HAP-1 (cell line): ENCODE results near the gene SMG1.
A peak's percentile ranks its signal among the peaks of the same experiment; 100 is the strongest.
"Not testable (repeated sequence)": the region's sequence is repeated elsewhere in the genome, so short reads cannot be mapped to it uniquely, and the experiment has no call there.

ENCODE experiments used
- DNase-seq, 2 experiments: peaks; one replicate each; pipeline ENCODE4 v3.0.0-alpha.2; 2016 to 2020; ENCODE audit warnings: low spot score in 2 of 2
- H3K27me3 ChIP-seq: fragments of 250-450 bp; sonication (Bioruptor Pico); 2 replicates; pipeline ENCODE4 v1.5.1; 2020; ENCODE audit warnings: low read depth, mild to moderate bottlenecking, moderate library complexity
- H3K36me3 ChIP-seq: fragments of 250-450 bp; sonication (Bioruptor Pico); replicated peaks from 2 replicates; pipeline ENCODE4 v1.5.1; 2020; ENCODE audit warnings: mild to moderate bottlenecking
- H3K4me1 ChIP-seq: fragments of 250-450 bp; sonication (Bioruptor Pico); 2 replicates; pipeline ENCODE4 v1.5.1; 2020; ENCODE audit warnings: mild to moderate bottlenecking
- H3K4me3 ChIP-seq: fragments of 250-450 bp; sonication (Bioruptor Pico); 2 replicates; pipeline ENCODE4 v1.5.1; 2020; ENCODE audit warnings: mild to moderate bottlenecking, moderate library complexity
- H3K9me3 ChIP-seq: fragments of 250-450 bp; sonication (Bioruptor Pico); 2 replicates; pipeline ENCODE4 v1.5.1; 2020; ENCODE audit warnings: mild to moderate bottlenecking, moderate library complexity
- in situ Hi-C: fragments of 300-500 bp; cut with MboI; formaldehyde crosslinking; loops from 3 replicates; pipeline ENCODE4 v1.14.3; 2020; ENCODE audit warnings: low sequenced_read_pairs, inconsistent platforms, mixed read lengths

SMG1 gene

GRCh38 chr16:18792836-18793433, 133.3 kb downstream of the SMG1 start:
- Histone ChIP-seq H3K9me3 (no peaks in the 10 kb centered on the region; the same call in 1 of the 2 replicates), H3K4me3 (no peak overlapping the region), H3K27me3 (no peaks in the 10 kb centered on the region), H3K4me1 (peaks cover 3% of the 10 kb centered on the region), H3K36me3 (peaks cover 86% of the 10 kb centered on the region)
- DNase-seq, result no peak
- in situ Hi-C loops, result no loop called here

GRCh38 chr16:18789850-18790706, 136.1 kb downstream of the SMG1 start, which contains the start of gene RPS15A:
RPS15A (minus strand) TSS chr16:18790334; CDS start chr16:18789113, 1,221 bp downstream.
- DNase-seq, result peak; percentile 97
- Histone ChIP-seq H3K9me3 (no peaks in the 10 kb centered on the region; the same call in 1 of the 2 replicates), H3K4me1 (peaks cover 27% of the 10 kb centered on the region), H3K4me3 (peak within 1 kb of the TSS; percentile 95), H3K27me3 (no peaks in the 10 kb centered on the region), H3K36me3 (peaks cover 89% of the 10 kb centered on the region)
- in situ Hi-C loops, result no loop called here

GRCh38 chr16:18789515-18789849, 136.7 kb downstream of the SMG1 start:
- peaks cover 89% of the 10 kb centered on the region for H3K36me3 ChIP-seq
- no peak for DNase-seq
- peak overlapping the region; percentile 95 for H3K4me3 ChIP-seq
- peaks cover 27% of the 10 kb centered on the region for H3K4me1 ChIP-seq
- in situ Hi-C loops, result no loop called here
- H3K27me3 ChIP-seq, result no peaks in the 10 kb centered on the region
- no peaks in the 10 kb centered on the region; the same call in 1 of the 2 replicates for H3K9me3 ChIP-seq

- Histone ChIP-seq H3K9me3 (no peaks in the 10 kb centered on the region; the same call in 1 of the 2 replicates), H3K4me3 (peak overlapping the region; percentile 95), H3K36me3 (peaks cover 89% of the 10 kb centered on the region), H3K27me3 (no peaks in the 10 kb centered on the region), H3K4me1 (peaks cover 27% of the 10 kb centered on the region)
- in situ Hi-C loops, result no loop called here
- DNase-seq, result no peak
These were observed 137.2 kb downstream of the SMG1 start for GRCh38 chr16:18788828-18789514.

GRCh38 chr16:18784917-18785623, 141.1 kb downstream of the SMG1 start:
- in situ Hi-C loops, result no loop called here

GRCh38 chr16:18783430-18784341, 142.5 kb downstream of the SMG1 start:
- H3K36me3 ChIP-seq, result peaks cover 65% of the 10 kb centered on the region
- H3K9me3 ChIP-seq, result no peaks in the 10 kb centered on the region
- no peaks in the 10 kb centered on the region for H3K27me3 ChIP-seq
- H3K4me1 ChIP-seq, result peaks cover 27% of the 10 kb centered on the region
- in situ Hi-C loops, result no loop called here
- DNase-seq, result no peak
- no peak overlapping the region for H3K4me3 ChIP-seq

More at GRCh38 chr16:18784917-18785623, 141.1 kb downstream of the SMG1 start:
- Histone ChIP-seq H3K27me3 (no peaks in the 10 kb centered on the region), H3K4me1 (peaks cover 27% of the 10 kb centered on the region), H3K4me3 (no peak overlapping the region), H3K36me3 (peaks cover 78% of the 10 kb centered on the region), H3K9me3 (no peaks in the 10 kb centered on the region)
- no peak for DNase-seq

GRCh38 chr16:18782697-18783429, 143.3 kb downstream of the SMG1 start:
- no peak for DNase-seq
- in situ Hi-C loops, result no loop called here
- Histone ChIP-seq H3K27me3 (no peaks in the 10 kb centered on the region), H3K4me1 (peaks cover 24% of the 10 kb centered on the region), H3K4me3 (no peak overlapping the region), H3K36me3 (peaks cover 58% of the 10 kb centered on the region), H3K9me3 (no peaks in the 10 kb centered on the region)

- DNase-seq, H3K9me3 ChIP-seq, in situ Hi-C loops, H3K4me3 ChIP-seq, H3K27me3 ChIP-seq: not testable (repeated sequence)
- H3K4me1 ChIP-seq, result peaks cover 17% of the 10 kb centered on the region
- H3K36me3 ChIP-seq, result peaks cover 50% of the 10 kb centered on the region
These were observed 145.0 kb downstream of the SMG1 start for GRCh38 chr16:18781232-18781631.

GRCh38 chr16:18780460-18781026, 145.7 kb downstream of the SMG1 start:
- Histone ChIP-seq H3K36me3 (peaks cover 43% of the 10 kb centered on the region), H3K4me1 (peaks cover 13% of the 10 kb centered on the region)
- in situ Hi-C loops, result not testable (repeated sequence)

GRCh38 chr16:18777664-18778063, 148.5 kb downstream of the SMG1 start:
- DNase-seq, in situ Hi-C loops, H3K9me3 ChIP-seq, H3K27me3 ChIP-seq, H3K4me3 ChIP-seq, H3K4me1 ChIP-seq: not testable (repeated sequence)
- H3K36me3 ChIP-seq, result peaks cover 14% of the 10 kb centered on the region

More at GRCh38 chr16:18780460-18781026, 145.7 kb downstream of the SMG1 start:
- not testable (repeated sequence) for H3K9me3 ChIP-seq, DNase-seq, H3K27me3 ChIP-seq, H3K4me3 ChIP-seq

GRCh38 chr16:18776334-18776733, 149.9 kb downstream of the SMG1 start:
- H3K9me3 ChIP-seq, in situ Hi-C loops: not testable (repeated sequence)
- peak in 1 of 2 experiments; percentile 76 for DNase-seq

GRCh38 chr16:18774651-18775050, 151.6 kb downstream of the SMG1 start:
- H3K36me3 ChIP-seq, H3K9me3 ChIP-seq, H3K4me3 ChIP-seq, in situ Hi-C loops, H3K4me1 ChIP-seq, DNase-seq, H3K27me3 ChIP-seq: not testable (repeated sequence)

More at GRCh38 chr16:18776334-18776733, 149.9 kb downstream of the SMG1 start:
- H3K27me3 ChIP-seq, H3K36me3 ChIP-seq, H3K4me3 ChIP-seq, H3K4me1 ChIP-seq: not testable (repeated sequence)
